Activated gamma-delta T cell (primary cell): Measurements from ENCODE around the gene GNPDA2.
"Not testable (repeated sequence)": the region's sequence is repeated elsewhere in the genome, so short reads cannot be mapped to it uniquely, and the experiment has no call there.

Experiments used
- DNase-seq: peaks from one replicate; lab custom pipeline; 2025; lab: John Stamatoyannopoulos, UW
- total RNA-seq, 2 donors: gene quantifications; one replicate each; lab custom pipeline; 2026; lab: John Stamatoyannopoulos, UW

The GNPDA2 gene
- total RNA-seq = 23.6 to 26.0 reads per million in 2 donors

DNA sequence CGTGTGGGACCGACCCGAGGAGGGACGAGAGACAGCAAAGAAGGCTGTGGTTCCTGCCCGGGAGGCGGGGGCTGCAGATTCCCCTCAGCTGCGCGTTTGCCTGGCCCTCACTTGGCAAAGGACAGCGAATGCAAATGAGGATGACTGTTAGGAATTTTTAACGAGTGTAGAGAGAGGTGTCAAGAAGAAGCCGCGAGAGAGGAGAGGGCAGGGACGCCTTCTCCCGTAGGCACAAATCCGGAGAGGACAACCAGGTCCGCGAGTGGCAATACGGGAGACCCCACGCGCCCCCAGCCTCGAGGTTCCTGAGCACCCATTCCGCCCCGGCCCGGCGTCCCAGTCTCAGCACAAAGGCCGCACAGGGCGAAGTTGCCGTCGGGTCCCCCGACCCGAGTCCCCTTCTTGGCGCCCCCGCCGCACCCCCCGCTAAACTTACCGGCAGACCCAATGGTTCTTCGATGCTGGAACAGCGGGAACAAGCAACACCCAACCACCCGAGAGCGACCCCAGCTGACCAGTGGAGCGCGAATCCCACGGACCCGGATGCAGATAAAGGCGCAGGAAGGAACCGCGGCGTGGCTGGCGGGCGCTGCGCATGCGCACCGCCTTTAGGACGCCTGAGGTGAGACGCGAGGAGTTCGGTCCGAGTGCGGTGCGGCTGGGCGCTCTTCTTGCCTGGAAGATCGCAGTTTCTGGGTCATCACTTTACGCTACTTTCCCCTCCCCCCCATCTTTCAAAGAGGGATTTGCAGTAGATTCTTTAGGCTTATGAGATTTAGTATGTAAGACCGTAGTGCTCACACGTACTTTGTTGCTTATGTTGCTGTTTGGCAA, at the start of gene GNPDA2:
TSS of gene GNPDA2 (minus strand) at position 519 of the 834 bp plus-strand sequence. CDS start 4,349 bp downstream, outside the sequence.
- peak; percentile 70 for DNase-seq

DNA sequence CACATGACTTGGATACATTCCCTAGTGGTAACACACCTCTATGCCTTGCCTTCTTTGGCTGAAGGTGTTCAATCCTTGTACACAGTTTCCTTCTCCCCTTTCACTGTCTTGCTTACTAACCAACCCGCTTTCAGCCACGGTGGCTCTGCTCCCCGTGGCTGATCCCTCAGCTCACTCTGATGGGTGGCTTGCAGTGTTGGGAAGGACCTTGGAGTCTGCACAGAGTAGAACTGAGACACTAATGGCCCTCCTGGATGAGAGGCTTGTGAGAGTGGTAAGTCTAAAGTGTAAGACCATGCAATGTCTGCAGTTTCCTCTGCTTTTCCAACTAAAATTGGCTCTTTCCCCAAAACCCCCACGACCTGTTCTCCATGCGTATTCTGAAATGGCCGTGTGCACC, 46.0 kb upstream of the GNPDA2 start:
- no peak for DNase-seq

DNA sequence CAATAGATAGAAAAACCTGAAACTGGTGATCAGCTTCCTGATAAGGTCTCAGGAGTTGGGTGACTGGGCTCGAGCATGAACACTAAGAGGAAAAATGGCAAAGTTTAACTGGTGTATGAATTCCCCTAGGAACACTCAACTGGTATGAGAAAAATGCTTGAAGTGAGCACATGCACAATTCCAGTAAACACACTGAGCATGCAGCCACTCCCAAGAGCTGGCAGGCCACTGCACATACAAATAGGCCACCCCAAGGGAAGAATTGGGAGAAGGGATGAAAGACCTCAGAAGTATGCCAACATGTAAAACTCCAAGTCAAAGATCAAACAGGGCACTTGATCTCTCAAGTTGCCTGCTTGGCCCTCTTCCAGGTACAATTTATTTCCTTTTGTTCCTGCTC, 45.4 kb upstream of the GNPDA2 start:
- no peak for DNase-seq

DNA sequence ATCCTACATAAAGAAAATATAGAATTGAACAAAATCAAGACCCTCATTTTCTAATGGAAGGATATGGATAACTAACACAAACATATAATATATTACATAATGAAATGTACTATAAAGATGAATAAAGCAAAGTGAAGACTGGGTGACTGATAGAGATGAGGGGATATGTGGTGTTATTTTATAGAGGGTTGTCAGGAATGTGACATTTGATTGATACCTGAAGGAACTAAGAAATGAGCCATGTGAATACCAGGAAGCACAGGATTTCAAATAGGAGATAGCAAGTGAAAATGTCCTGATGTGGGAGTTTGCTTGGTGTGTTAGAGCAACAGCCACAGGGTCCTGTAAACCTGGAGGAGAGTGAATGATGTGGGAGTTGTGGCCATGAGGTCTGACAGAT, 40.1 kb upstream of the GNPDA2 start:
- DNase-seq = no peak

DNA sequence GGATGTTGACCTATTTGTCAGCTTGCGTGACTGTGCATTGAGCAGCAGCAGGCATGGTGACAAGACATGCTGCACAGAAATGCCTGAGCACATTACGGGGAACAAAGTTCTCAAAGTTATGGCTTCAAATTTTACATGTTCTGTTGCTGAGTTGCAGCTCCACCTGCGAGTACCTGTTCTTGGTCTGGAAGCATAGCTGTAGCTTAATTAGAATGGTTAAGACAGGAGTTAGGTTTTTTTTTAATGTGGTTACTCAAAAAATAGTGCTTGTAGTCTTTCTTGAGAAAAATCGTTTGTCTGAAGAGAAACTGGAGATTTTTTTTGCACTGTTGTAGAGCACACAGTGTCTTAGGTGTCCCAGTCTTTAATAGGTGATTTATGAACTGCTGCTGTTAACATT, 38.8 kb upstream of the GNPDA2 start:
- no peak for DNase-seq

DNA sequence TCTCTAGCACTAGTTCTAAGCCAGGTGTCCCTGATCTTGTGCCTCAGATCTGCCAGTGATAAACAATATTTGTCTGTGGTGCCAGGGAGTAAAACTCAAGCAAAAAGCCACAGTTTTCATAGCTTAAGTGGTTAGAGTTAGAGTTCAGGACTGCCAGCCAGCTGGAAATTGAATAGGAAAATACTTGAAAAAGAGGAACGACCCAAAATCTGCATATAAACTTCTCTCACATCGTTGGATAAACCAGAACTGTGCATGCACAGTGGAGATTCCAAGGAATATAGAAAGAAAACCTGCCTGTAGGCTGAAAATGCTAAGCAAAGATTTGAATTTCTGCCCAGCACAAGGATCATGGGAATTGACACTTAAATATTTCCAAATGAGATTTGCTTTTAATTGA, 35.0 kb upstream of the GNPDA2 start:
- no peak for DNase-seq

DNA sequence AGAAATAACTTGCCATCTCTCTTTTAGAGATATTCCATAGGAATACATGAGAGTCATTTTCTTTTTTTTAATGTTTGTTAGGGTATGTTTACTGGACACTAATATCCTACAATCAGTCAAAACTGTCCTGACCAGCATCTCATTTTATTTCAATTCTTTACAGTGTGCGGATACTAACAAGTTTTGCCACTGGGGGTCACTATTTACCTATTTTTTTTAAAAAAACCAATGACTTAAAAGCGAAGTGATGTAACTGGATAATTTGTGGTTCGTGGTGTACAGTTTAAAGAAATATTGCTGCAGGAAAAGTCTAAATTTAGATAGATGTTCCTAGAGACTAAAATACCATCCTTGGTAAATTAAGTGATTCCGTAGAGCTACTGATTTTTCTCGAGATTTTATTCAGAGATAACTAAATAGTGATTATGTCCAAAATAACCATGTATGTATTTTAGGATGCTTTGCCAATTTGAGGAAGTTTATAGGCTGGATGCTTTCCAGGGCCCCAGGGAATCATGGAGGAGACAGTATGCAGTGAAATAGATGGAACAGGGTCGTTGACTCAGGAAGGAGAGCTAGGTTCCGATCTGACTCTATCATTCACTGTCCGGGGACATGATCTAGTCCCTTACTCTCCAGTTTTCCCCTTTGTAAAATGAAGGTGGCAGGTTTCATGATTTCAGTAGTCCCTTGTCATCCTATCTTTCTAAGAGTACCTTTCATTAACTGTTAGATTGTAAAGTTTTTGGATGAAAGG, 34.0 kb upstream of the GNPDA2 start:
- no peak for DNase-seq

DNA sequence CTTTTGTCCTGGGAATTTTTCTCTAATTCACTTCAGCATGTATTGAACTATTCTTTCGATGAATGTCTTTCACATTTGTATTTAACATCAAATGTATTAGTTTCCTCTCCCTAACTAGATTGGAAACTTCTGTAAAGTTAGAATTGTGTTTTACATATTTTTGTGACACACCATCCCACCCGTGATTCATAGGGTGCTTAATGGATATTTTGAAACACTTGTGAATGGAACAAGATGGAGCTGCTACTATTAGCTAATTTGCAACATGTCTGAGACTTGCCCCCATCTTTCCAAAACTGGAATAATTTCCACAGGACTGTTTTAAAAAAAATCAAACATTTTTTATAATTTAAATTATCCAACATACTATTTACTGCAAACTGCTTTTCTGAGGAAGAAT, 30.2 kb upstream of the GNPDA2 start:
- no peak for DNase-seq

DNA sequence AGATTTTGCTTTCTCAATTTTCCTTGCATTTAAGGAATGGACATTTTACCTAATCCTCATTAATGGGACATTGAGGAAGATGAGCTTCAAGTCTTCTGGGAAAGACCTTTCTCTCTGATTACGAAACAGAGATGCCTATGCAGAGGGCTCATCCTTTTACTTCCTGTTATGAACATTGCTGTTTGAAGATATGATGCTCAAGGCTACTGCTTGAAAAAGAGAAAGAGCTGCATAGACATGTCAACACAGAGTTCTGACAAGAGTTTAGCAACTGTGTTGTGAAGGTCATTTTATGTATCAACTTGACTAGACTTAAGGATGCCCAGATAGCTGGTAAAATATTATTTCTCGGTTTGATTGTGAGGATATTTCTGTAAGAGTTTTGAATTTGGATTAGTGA, 13.8 kb upstream of the GNPDA2 start:
- DNase-seq = no peak

DNA sequence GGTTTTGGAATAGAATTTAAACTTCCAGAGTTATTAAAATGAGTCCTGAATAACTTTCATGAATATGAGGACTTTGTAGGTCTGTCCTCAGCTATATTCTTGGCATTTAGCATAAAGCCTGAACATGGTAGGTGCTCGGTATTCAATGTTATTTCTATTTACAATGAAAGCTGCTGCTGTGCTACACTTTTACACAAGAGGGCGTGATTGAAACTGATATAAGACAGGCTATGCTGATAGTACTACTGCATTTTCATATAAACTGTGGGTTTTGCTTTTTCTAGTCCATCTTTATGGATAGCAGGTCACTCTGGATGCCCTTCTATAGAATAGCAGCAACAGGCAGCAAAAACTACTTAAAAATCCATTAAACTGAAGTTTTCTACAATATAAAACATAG, 12.3 kb upstream of the GNPDA2 start:
- no peak for DNase-seq

DNA sequence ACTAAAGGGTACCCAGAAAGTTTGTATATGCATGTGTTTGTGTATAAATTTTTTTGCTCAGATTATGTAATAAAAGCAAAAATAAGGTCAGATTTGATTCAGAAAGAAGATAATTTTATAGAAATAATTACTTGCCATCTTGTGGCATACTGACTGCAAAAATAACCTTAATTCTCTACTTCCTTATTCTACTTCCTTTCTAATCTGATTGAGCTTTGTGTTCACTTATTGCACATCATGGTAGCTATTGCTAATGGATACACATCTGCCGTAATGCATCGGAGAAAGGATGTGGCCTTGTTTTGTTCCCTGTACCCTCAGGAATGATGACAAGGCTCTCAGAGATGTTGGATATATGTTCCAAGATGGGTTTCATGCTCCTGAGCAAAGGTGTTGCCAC, 10.5 kb upstream of the GNPDA2 start:
- no peak for DNase-seq

DNA sequence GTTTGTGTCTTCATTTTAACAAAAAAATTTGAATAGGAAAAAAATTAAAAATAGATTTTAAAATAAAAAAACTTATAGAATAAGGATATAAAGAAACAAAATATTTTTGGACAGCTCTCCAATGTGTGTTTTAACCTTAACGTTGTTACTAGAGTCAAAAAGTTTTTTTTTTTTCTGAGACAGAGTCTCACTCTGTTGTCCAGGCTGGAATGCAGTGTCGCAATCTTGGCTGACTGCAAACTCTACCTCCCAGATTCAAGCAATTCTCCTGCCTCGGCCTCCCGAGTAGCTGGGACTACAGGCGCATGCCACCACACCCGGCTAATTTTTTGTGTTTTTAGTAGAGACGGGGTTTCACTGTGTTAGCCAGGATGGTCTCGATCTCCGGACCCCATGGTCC, 2.3 kb upstream of the GNPDA2 start:
- not testable (repeated sequence) for DNase-seq

DNA sequence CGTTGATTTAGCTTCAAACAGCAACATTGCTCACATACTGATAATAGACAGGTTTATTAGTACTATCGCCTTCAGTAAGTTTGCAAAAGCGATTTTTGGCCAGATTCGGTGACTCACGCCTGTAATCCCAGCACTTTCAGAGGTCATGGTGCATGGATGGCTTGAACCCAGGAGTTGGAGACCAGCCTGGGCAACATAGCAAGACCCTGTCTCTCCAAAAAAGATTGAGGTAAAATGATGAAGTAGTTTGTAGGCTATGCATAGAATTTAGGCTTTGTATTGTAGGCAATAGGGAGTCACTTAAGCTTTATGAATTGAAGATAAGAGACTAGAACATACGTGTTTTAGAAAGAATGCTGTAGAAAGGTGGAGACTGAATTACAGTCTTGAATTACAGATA, 1.1 kb upstream of the GNPDA2 start:
- no peak for DNase-seq

DNA sequence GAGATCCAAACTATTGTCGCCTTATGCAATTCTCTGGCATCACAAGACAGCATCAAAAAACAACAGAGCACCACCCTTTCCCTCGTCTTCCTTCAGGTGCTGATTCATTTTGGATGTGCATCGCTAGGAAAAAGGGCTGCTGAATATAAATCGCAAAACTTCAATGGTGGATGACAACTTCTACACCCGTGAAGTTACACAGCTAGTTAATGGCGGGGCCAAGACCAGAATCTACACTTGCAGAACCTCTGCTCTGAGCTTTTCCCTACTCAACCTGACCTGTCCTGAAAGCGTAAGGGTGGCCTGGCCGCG, 674 bp downstream of the GNPDA2 start:
- DNase-seq = no peak

DNA sequence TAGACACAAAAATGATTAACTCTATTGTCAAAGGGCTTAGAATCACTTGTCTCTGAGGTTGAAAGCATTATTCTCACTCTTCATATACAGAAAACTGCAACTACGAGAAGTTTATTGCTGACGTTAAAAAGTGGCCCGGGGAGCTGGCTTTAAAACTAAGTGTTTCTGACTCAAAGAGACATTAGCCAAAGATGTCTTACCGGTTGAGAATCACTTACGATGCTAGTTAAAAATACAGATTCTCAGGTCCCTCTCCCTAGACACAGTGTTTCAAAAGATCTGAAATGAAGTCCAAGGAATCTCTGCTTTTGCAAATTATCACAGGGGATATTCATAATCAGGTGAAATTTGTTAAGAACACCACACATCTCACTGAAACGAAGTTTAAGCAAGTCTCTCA, 1.2 kb downstream of the GNPDA2 start:
- DNase-seq = no peak

DNA sequence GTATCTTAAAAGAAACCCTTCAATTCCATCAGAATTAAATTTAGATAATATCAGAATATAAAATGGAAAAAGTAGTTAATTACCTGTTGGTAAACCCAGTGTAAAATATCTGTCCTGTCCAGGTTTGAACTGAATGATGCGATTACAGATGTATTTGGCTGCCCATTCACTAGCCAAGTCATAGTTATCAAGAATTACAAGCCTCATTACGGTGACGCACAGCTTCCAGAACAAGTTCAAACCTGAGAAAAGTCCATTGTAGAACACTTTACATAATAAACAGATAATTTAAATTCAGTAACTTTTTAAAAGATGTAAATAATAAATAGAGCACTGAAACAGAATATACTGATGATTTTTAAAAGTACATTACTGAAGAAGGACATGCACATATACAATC, 4.4 kb downstream of the GNPDA2 start:
- DNase-seq = no peak

DNA sequence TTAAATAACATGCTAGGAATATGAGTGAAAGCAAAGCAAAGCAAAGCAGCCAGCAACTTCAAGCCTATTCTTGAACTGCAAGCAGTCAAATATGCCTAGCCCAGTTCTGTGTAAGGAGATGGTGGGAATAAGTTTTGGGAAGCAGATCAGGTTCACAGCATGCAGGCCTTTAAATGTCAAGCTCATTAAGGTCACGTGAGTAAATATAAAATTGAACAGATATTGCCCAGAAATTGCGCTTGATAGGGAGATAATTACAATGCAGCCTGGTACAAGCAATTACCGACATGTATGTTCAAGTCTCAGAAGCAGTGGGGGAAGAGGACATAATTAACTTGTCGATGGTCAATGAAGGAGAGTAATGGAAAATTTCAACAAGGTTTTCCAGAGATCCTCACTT, 6.0 kb downstream of the GNPDA2 start:
- no peak for DNase-seq

DNA sequence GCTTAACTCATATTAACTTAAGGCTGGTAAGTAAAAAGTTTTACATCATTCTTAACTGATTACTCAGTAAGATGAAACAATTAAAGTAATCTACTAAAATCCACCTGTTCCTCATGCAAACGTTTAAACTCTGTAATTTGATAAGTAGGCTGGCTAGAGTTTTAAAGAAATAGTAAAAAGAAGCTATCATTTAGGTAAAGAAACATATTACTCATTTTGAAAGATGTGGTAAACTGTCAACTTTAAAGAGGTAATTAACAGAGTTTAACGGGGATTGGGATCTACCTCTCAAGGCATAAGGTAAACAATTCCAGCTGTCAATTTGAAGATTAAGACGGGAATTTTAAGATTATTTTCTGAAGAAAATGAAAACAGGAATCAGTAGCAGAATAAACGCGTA, 9.8 kb downstream of the GNPDA2 start:
- DNase-seq = no peak

DNA sequence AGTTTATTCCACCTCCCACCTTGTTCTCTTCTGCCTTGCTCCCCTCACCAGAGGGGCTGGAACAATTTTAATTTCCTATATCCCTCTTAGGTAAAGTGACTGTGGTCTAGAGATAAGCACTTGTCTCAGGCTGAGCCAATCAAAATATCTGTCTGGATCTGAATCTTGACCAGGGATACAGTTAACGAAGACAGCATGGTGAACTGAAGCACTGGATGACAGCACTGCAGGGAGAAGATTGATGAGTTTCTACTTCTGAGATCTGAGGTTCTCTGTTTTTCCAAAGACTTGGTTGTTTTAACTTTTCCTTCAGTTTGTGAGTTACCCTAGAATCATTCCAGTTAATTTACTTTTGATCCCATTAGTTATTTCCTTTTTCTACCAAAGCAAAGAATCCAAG, 13.2 kb downstream of the GNPDA2 start:
- no peak for DNase-seq

DNA sequence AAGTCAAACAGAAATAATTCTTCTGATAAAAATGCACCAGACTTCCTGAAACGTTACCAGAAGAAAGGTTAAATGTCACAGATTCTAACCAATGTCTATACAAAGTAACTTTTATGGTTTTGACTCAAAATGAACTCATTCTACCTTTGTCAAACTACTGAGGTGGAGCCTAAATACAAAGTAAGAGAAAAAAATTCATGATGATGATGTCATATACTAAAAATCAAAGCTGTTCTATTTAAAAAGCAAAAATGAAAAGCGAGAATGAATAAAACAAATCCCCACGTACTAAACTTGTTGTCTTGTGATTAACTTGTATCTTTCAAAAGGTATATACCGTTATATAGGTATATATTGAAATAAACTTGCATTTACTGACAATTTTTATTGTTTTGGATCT, 21.7 kb downstream of the GNPDA2 start:
- no peak for DNase-seq

DNA sequence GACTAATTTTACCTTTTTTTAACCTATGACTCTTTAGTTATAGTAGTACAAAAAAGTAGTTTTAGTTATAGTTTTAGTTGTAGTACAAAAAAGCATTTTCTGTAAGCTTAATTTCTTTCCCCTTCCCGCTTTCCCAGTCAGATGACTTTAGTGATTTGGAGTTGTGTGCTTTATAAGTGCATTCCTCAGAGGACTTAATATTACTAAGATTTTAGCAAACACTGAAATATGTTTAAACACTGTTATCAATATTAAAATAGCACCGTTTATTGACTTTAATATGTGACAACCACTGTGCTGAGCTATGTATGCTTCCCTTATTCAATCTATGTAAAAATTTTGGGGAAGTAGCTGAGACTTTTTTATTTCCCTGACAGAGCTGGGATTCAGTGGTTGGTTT, 25.3 kb downstream of the GNPDA2 start:
- no peak for DNase-seq

DNA sequence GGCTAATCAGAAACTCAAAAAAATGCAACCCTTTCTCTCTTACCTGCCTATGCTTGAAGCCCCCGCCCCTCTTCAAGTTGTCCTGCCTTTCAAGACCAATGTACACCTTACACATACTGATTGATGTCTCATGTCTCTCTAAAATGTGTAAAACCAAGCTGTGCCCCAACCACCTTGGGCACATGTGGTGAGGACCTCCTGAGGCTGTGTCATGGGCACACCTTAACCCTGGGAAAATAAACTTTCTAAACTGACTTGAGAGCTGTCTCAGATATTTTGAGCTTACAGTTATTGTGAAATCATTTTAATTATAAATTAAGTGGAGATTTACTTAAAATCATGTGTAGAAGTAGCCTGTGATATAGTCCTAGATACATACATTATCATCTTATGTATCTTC, 25.9 kb downstream of the GNPDA2 start:
- no peak for DNase-seq

DNA sequence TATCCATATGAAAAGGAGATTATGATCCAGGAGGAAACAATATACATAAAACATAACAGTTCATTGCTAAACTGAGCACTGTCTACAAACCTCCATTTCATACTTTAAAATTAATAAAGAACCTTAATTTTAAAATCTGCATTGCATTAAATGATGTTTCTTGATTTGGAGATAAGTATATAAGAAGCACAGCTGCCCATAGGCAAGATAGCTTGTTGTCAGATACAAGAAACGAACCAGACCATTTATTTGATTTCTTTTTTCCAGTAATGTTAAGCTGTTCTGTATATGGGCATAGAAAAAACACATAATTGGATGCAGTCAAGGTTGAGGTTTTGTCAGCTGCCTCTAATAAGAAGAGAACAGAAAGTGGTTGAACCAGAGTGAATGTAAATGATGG, 41.7 kb downstream of the GNPDA2 start:
- no peak for DNase-seq

DNA sequence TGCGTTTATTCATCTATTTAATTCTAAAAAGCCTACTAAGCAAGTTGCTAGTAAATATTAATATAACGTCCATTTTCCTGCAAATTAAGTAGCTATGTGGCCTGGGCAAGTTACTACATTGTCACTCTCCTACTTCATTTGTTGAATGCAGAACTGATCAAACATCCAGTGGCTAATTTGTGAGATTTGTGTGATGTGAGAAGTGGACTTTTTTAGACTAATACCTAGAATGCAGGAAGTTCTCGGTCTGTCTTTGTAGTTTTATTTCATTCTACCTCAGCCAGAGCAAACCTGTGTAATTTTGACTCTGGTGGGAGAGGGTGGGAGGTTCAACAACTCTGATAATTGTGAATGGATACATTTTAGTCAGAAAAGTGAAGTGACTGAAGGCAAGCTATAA, 47.3 kb downstream of the GNPDA2 start:
- DNase-seq = no peak
